B cell (primary cell): Measurements from ENCODE around the gene MTUS2.

ENCODE experiments used
- CTCF ChIP-seq: fragments of 200-600 bp; IDR thresholded peaks from one replicate; pipeline ENCODE4 v1.8.0; 2022; ENCODE audit warnings: antibody characterized with exemption, mild to moderate bottlenecking
- EZH2 ChIP-seq: IDR thresholded peaks from 2 replicates; pipeline ENCODE4 v1.6.1; 2012; ENCODE audit warnings: borderline replicate concordance, low read depth, mild to moderate bottlenecking, moderate library complexity, low read length; ENCODE audit not compliant: insufficient read depth, poor library complexity, severe bottlenecking

DNA sequence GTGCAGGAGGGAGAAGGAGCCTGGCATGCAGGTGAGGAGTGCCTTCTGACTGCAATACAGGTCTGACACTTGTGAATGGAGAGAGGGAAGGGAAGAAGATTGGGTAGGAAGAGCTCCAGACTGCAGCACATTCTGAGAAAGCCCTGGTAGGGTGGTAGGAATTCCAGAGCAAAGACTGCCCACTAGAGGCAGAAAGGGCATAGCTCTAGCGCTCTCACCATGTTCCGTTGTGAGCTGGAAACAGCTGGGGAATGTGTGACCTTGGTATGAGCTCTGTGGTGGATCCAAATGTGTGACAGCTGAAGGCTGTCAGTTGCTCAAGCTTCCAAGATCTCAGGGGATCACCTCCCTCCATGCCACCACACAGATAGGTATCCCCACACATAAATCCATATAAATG, 2.9 kb upstream of the MTUS2 start:
- TF ChIP-seq CTCF, result no peak
- TF ChIP-seq EZH2, result no peak
